Activated T-cell treated with anti-CD3 and anti-CD28 coated beads, Interleukin-2, amount 50 U/mL, for 4 hours (primary cell): Measurements from ENCODE around the gene CDHR3. TPM values are rescaled to one million over a fixed set of nuclear protein-coding genes. Genes with fewer than 3 reads are reported as not detected.
"Not testable (repeated sequence)": the region's sequence is repeated elsewhere in the genome, so short reads cannot be mapped to it uniquely, and the experiment has no call there.

Source experiments
- ATAC-seq, 2 donors: fragments of 200-7000 bp; cut with Tn5 transposase; one replicate each; pipeline ENCODE4 v1.10.0; 2021
- DNase-seq: peaks from one replicate; pipeline ENCODE4 v3.0.0-alpha.2; 2020
- H3K27me3 Mint-ChIP-seq: one replicate; pipeline ENCODE4 v1.8.0; 2021; ENCODE audit warnings: low read depth, mixed read lengths
- H3K36me3 Mint-ChIP-seq: one replicate; pipeline ENCODE4 v1.8.0; 2022; ENCODE audit warnings: mixed read lengths; ENCODE audit not compliant: insufficient read depth
- H3K4me1 Mint-ChIP-seq: one replicate; pipeline ENCODE4 v1.8.0; 2021; ENCODE audit warnings: low read depth, mixed read lengths
- H3K4me3 Mint-ChIP-seq: one replicate; pipeline ENCODE4 v1.8.0; 2021; ENCODE audit warnings: mild to moderate bottlenecking, moderate library complexity, mixed read lengths
- H3K9me3 Mint-ChIP-seq: one replicate; pipeline ENCODE4 v1.8.0; 2021; ENCODE audit warnings: mixed read lengths
- total RNA-seq, 3 donors: library from RNA; stranded (reverse); gene quantifications; one replicate each; pipeline ENCODE4 v1.2.1, GENCODE V29; 2021

The CDHR3 gene
- total RNA-seq, 3 donors from 2014 or later: 0.56 to 0.66 (median 0.63) TPM

DNA sequence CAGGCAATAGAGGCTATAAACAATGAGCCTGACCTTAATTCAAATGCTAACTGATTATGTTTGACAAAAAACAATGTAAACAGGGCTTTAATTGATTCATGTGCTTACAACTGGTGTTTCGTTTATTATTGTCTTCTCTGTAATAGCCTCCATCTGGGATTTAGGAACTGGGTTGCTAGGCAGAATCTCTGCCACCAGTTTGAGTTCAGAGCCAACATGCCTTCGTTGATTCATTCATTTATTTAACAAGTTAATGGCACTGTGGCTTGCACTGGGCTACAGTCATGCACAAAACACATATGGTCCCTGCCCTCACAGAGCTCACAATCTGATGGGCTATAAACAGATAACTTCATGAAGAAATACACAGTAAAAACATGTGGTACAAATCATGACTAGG, 19.6 kb upstream of the CDHR3 start:
- no peak for ATAC-seq
- H3K27me3 Mint-ChIP-seq: no peaks in the 10 kb centered on the region
- no peaks in the 10 kb centered on the region for H3K36me3 Mint-ChIP-seq
- no peak for DNase-seq
- no peaks in the 10 kb centered on the region for H3K9me3 Mint-ChIP-seq
- no peak overlapping the region for H3K4me3 Mint-ChIP-seq
- H3K4me1 Mint-ChIP-seq: no peaks in the 10 kb centered on the region

DNA sequence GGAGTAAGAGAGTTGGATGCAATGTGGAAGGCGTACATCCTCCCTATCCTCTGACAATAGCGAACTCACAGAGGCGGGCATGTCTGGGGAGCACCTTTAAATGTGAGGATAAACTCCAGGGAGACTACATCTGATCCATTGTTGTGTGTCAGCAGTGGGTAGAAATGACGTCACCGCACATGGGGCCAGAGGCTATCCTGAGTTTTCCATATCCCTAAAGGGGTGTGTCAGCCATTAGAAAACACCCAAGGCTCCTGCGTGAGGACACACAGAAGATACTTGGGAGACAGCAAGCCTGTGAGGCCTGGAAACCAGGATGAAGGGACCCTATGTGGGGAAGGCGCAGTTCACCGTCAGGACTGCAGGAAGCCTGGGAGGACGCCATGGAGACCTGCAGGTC, 17.2 kb upstream of the CDHR3 start:
- Mint-ChIP-seq H3K4me1 (no peaks in the 10 kb centered on the region), H3K36me3 (no peaks in the 10 kb centered on the region), H3K4me3 (no peak overlapping the region), H3K27me3 (no peaks in the 10 kb centered on the region), H3K9me3 (no peaks in the 10 kb centered on the region)
- DNase-seq: no peak
- ATAC-seq: no peak

DNA sequence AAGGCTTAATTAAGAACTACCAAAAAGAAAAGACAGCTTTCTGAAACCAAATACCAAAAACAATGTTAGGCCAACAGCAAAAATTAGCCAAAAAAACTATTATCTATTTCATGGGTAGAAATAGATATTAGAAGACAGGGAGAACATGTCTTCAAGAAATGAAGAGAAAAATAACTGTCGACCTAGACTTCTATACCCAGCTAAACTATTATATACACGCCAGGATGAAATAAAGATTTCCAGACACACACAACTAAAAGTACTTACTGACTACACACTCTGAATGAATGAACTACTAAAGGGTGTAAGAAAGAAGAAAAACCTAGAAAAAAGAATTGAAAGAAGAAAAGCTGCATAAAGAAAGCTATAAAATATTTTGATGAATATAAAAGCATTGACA, 11.5 kb upstream of the CDHR3 start:
- ATAC-seq: no peak
- Mint-ChIP-seq H3K9me3 (peaks cover 13% of the 10 kb centered on the region), H3K36me3 (peaks cover 8% of the 10 kb centered on the region), H3K4me3 (no peak overlapping the region), H3K27me3 (peaks cover 13% of the 10 kb centered on the region), H3K4me1 (no peaks in the 10 kb centered on the region)
- DNase-seq: no peak

DNA sequence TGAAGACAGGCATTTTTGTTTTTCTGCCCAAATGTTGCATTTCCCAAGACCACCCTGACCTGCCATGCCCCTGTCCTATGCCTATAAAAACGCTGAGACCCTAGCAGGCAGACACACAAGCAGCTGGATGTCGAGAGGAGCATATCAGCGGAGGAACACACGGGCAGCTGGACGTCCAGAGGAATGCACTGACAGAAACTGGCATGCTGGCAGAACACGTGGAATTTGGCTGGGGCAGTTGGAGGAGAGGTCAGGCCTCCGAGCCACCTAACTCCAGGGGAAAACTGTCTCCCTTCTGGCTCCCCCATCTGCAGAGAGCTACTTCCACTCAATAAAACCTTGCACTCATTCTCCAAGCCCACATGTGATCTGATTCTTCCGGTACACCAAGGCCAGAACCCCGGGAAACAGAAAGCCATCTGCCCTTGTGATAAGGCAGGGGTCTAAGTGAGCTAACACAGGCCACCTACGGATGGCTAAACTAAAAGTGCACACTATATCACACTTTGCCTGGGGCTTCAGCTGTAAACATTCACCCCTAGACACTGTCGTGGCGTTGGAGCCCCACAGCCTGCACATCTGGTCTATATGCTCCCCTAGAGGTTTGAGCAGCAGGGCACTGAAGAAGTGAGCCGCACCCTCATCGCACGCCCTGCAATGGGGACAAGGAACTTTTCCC, 10.0 kb upstream of the CDHR3 start:
- no peaks in the 10 kb centered on the region for H3K4me1 Mint-ChIP-seq
- peaks cover 13% of the 10 kb centered on the region for H3K9me3 Mint-ChIP-seq
- H3K4me3 Mint-ChIP-seq: no peak overlapping the region
- DNase-seq: no peak
- peaks cover 8% of the 10 kb centered on the region for H3K36me3 Mint-ChIP-seq
- peaks cover 15% of the 10 kb centered on the region for H3K27me3 Mint-ChIP-seq
- ATAC-seq: no peak

DNA sequence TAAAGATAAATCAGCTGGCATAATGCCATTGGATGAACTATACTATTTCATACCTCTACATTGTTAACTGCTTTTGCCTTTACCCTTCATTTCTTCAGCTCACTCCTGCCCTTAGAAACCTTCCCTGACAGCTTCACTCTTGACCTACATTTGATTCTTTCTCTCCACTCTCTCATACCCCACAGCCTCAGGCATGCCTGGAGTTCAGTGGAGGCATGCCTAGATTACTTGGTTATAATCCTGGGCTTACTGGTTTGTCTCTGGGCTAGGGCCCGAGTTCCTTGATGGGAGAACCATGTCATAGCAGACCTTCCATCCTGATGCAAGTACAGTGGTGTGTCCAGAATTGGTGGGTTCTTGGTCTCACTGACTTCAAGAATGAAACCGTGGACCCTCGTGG, 8.4 kb upstream of the CDHR3 start:
- H3K27me3 Mint-ChIP-seq: peaks cover 15% of the 10 kb centered on the region

DNA sequence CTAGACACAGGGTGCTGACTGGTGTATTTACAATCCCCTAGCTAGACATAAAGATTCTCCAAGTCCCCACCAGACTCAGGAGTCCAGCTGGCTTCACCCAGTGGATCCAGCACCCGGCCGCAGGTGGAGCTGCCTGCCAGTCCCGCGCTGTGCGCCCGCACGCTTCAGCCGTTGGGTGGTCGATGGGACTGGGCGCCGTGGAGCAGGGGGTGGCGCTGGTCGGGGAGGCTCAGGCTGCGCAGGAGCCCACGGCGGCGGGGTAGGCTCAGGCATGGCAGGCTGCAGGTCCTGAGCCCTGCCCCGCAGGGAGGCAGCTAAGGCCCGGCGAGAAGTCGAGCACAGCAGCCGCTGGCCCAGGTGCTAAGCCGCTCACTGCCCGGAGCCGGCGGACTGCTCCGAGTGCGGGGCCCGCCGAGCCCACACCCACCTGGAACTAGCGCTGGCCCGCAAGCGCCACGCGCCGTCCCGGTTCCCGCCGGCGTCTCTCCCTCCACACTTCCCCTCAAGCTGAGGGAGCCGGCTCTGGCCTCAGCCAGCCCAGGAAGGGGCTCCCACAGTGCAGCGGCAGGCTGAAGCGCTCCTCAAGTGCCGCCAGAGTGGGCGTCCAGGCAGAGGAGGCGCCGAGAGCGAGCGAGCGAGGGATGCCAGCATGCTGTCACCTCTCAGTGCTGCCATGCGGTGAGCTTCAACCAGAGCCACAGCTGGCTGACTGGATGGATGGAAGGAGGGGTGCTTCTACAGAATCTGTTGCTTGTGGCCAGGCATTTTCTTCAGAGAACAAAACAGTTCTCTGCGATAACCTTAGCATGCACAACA, 7.2 kb upstream of the CDHR3 start:
- Mint-ChIP-seq H3K9me3 (peaks cover 13% of the 10 kb centered on the region), H3K27me3 (peaks cover 15% of the 10 kb centered on the region)
- not testable (repeated sequence) for DNase-seq, ATAC-seq, H3K4me3 Mint-ChIP-seq, H3K4me1 Mint-ChIP-seq, H3K36me3 Mint-ChIP-seq

More for the DNA sequence above, 8.4 kb upstream of the CDHR3 start:
- ATAC-seq: no peak
- no peak for DNase-seq
- H3K36me3 Mint-ChIP-seq: peaks cover 8% of the 10 kb centered on the region
- no peaks in the 10 kb centered on the region for H3K4me1 Mint-ChIP-seq
- H3K9me3 Mint-ChIP-seq: peaks cover 13% of the 10 kb centered on the region
- no peak overlapping the region for H3K4me3 Mint-ChIP-seq

DNA sequence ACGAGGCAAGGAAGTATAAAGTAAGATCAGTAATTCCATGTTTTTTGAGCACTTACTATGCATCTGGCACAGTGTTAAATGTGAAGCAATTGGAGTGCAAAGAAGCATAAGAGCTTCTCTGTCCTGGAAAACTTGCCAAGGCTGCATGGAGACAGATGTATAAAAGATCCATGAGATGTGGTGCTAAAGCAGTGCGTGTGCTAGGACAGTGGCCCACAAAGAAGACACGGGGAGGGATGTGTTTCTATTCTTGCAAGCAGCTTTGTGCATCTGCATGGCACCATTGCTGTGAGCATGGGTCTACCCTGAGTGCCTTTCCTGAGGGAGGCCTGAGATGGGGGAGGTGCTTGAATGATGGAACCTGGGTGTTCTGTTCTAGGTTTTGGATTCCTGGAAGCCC, 5.1 kb upstream of the CDHR3 start:
- no peak for ATAC-seq
- Mint-ChIP-seq H3K27me3 (peaks cover 14% of the 10 kb centered on the region), H3K36me3 (peaks cover 1% of the 10 kb centered on the region), H3K9me3 (peaks cover 4% of the 10 kb centered on the region), H3K4me1 (no peaks in the 10 kb centered on the region), H3K4me3 (no peak overlapping the region)
- DNase-seq: no peak

DNA sequence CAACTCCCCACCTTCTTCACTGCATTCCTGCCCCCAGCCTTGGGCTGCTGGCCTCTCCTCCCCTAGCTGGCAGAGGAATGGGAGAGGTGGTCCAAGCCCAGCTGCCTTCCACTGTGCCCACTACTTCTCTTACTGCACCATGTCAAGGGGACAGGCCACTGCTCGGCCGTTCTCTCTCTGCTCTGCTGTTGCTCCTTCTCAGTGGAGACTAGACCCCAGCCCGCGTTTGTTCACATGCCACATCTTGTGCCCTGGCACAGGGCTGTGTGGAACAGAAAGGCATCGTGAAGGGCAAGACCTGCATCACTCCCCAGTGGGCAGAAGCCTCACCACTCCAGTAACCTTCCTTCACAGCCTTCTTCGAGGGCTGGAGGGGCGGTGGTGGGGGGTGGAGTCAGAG, 711 bp upstream of the CDHR3 start:
- peaks cover 3% of the 10 kb centered on the region for H3K27me3 Mint-ChIP-seq
- ATAC-seq: no peak

DNA sequence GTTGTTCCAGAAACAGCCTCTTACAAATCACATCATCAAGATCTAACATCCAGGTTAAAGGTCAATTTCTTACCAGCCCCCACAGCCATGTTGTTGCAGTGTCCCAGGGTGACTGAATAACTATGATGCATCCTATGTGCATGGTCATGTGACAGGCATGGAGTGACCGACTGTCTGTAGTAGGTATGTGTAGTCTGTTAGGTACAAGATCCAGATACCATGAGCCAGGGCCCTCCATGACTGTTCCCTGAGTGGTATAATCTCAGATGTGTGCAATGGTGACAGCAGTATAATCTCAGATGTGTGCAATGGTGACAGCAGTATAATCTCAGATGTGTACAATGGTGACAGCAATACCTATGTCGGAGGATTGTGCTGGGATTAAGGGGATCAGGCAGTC, 8.8 kb downstream of the CDHR3 start:
- no peaks in the 10 kb centered on the region for H3K4me1 Mint-ChIP-seq
- ATAC-seq (no peak), DNase-seq (no peak)
- no peaks in the 10 kb centered on the region for H3K9me3 Mint-ChIP-seq
- no peaks in the 10 kb centered on the region for H3K27me3 Mint-ChIP-seq
- no peaks in the 10 kb centered on the region for H3K36me3 Mint-ChIP-seq
- H3K4me3 Mint-ChIP-seq: no peak overlapping the region

More for the DNA sequence above, 711 bp upstream of the CDHR3 start:
- no peak for DNase-seq
- Mint-ChIP-seq H3K4me3 (no peak overlapping the region), H3K4me1 (no peaks in the 10 kb centered on the region), H3K36me3 (no peaks in the 10 kb centered on the region), H3K9me3 (no peaks in the 10 kb centered on the region)

DNA sequence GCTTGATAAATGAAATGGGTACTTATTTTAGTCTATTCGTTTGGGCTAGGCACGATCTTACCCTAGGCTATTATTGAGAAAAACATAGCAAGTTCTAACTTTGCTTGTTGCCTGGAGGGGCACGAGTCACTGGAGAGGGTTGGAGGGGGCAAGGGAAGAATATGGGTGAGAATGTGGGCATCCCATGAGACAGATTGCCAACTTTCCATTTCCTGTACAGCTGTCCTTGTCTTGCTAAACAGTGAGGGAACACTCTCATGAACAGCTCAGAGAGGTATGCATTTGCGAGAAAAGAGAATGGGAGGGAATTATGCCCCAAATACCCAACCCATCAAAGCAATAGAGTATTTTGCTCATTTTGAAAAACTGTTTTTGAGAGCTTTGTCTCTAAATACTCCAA, 9.2 kb downstream of the CDHR3 start:
- ATAC-seq: no peak
- Mint-ChIP-seq H3K27me3 (no peaks in the 10 kb centered on the region), H3K36me3 (no peaks in the 10 kb centered on the region), H3K4me3 (no peak overlapping the region), H3K9me3 (no peaks in the 10 kb centered on the region), H3K4me1 (no peaks in the 10 kb centered on the region)
- DNase-seq: no peak

DNA sequence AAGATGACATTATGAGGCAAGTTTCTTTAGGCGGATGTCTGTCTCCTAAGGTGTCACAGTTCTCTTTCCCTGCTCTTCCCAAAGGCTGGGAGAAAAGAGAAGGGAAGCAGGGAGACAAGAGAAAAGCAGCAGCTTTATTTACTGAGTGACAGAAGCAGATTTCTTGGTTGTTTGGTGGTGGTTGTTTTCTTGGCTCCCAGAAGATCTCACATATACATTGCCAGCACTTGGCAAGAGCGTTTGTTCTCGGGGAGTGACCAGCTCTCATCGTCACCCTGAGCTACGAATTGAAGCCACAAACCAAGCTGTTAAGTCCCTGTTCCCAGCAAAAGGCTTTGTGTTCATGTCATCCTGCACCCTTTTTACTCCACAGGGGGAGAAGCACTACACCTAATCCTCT, 11.4 kb downstream of the CDHR3 start:
- H3K9me3 Mint-ChIP-seq: no peaks in the 10 kb centered on the region
- no peaks in the 10 kb centered on the region for H3K4me1 Mint-ChIP-seq
- DNase-seq: no peak
- ATAC-seq: no peak
- H3K4me3 Mint-ChIP-seq: no peak overlapping the region
- H3K27me3 Mint-ChIP-seq: no peaks in the 10 kb centered on the region
- H3K36me3 Mint-ChIP-seq: no peaks in the 10 kb centered on the region

DNA sequence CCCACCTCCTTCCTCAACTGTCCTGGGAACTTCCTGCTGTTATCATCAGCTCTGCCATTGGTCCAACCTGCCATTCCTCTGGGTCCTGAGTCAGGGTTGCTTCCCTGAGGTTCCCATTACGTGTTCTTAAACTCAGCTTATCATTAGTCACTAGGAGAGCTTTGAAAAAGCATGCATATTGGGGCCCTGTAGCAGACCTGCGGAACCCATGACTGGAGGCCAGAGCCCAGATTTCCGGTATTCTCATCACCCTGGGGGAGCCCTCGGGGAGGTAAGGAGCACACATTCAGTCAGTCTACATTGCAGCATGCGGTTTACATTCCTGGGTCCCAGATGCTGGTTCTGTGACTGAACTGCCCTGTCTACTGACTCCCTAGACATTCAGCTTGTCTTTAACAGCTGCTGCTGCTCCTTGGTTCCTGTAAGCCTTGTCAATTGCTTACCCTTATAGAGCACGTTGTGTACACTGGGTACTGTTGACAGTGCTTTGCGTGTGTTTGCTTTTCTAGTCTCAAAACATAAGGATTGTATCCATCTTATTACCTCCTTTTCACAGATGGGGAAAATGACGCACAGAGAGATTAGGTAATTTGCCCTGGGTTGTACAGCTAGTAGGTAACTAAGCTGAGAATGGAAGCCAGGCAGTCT, 12.8 kb downstream of the CDHR3 start:
- H3K9me3 Mint-ChIP-seq: no peaks in the 10 kb centered on the region
- no peaks in the 10 kb centered on the region for H3K27me3 Mint-ChIP-seq
- no peak overlapping the region for H3K4me3 Mint-ChIP-seq
- H3K4me1 Mint-ChIP-seq: no peaks in the 10 kb centered on the region
- DNase-seq (no peak), ATAC-seq (no peak)
- H3K36me3 Mint-ChIP-seq: no peaks in the 10 kb centered on the region

DNA sequence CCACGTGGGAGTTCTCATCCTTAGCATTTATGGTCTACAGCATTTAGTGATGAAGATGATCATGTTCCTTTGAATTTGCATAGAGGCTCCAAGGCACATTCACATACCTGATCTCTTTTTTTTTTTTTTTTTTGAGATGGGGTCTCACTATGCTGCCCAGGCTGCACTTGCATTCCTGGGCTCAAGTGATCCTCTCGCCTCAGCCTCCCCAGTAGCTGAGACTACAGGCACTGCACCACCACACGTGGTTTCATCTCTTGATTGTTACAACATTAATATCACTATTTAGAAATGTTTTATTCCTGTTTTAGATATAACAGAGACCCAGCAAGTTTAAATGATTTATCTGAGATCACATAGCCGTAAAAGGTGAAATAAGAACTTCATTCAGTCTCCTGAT, 13.8 kb downstream of the CDHR3 start:
- Mint-ChIP-seq H3K4me3 (no peak overlapping the region), H3K27me3 (peaks cover 2% of the 10 kb centered on the region), H3K36me3 (no peaks in the 10 kb centered on the region), H3K9me3 (no peaks in the 10 kb centered on the region), H3K4me1 (no peaks in the 10 kb centered on the region)
- ATAC-seq: no peak
- DNase-seq: no peak

DNA sequence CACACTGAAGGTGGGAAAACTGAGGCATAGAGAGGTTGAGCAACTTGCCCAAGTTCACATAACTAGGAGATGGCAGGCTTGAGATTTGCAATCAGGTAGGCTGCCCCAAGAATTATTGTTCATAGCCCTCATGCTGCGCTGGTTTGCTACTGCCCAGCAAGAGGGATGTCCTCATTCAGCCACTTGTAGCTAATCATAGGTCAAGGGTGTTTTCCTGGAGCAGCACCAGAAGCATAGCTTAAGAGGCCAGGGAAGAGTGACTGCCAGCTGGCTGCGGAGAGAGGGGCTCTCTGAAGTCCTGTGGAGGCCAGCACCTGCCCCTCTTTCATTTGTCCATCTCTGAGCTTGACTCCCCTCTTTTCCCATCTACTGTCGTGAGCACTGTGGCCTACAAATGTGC, 15.0 kb downstream of the CDHR3 start:
- no peaks in the 10 kb centered on the region for H3K4me1 Mint-ChIP-seq
- no peaks in the 10 kb centered on the region for H3K36me3 Mint-ChIP-seq
- no peak for ATAC-seq
- no peak for DNase-seq
- no peaks in the 10 kb centered on the region for H3K9me3 Mint-ChIP-seq
- H3K4me3 Mint-ChIP-seq: no peak overlapping the region
- peaks cover 2% of the 10 kb centered on the region for H3K27me3 Mint-ChIP-seq

DNA sequence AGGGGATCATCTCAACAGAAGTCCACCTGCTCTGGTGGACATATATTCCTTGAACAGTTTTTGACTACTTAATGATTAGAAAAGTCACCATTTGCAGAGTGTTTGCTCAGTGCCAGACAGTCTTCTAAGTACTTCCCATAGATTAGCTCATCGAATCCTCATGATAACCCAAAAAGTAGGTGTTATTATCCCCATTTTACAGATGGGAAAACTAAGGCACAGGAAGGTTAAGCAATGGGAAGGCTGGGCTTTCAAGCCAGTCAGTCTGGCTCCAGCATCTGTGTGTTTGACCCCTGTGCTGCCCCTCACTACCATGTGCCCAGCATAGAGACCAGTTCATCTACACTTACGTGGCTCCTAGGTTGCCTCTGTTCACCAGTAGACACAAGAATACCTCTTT, 15.9 kb downstream of the CDHR3 start:
- no peaks in the 10 kb centered on the region for H3K9me3 Mint-ChIP-seq
- peaks cover 2% of the 10 kb centered on the region for H3K27me3 Mint-ChIP-seq
- no peaks in the 10 kb centered on the region for H3K4me1 Mint-ChIP-seq
- no peak for ATAC-seq
- H3K4me3 Mint-ChIP-seq: no peak overlapping the region
- no peaks in the 10 kb centered on the region for H3K36me3 Mint-ChIP-seq
- DNase-seq: no peak
